ENCODE measurements around the gene LPAR3. TPM values are rescaled to one million over a fixed set of nuclear protein-coding genes. Genes with fewer than 3 reads are reported as not detected.
A peak's percentile ranks its signal among the peaks of the same experiment; 100 is the strongest.

LPAR3 gene
- total RNA-seq, 1 experiment from 2014 or later, result 9.8 TPM

DNA sequence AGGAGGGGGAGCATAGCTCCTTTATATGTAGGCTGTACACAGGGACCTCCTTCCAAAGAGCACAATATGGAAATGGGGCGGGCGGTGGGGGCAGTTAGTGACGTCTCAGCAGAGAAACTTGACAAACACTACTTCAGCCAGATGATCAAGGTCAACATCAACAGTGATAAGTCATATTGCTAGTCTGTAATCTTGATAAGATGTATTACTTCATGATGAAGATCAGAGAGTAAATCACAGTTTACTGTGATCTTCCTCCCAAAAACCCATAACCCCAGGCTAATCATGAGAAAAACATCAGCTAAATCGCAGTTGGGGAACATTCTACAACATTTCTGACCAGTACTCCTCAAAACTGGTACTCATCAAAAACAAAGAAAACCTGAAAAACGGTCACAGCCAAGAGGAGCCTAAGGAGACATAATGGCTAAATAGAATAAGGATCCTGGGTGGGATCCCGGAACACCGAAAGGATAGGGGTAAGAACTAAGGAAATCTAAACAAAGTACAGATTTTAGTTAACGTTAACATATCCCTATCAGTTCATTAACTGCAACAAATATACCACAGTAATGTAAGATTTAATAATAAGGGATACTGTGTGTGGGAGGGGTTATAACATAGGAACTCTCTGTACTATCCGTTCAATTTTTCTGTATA is 20.2 kb downstream of the LPAR3 start:
- CTCF ChIA-PET, result no interaction called here
- Histone ChIP-seq H3K9me2 (replicated peaks; ENCODE audit: low read length) (no peaks in the 10 kb centered on the region), H3K9ac (ENCODE audit: low read length) (no peak overlapping the region), H3K36me3 (ENCODE audit: low read depth, low read length) (no peaks in the 10 kb centered on the region), H3K9me3 (ENCODE audit: low read length) (no peaks in the 10 kb centered on the region), H3K27ac (ENCODE audit: low read length) (no peak overlapping the region), H3K4me1 (ENCODE audit: insufficient read depth, low read length) (peaks cover 5% of the 10 kb centered on the region; the same call in 1 of the 2 replicates), H3K4me2 (ENCODE audit: low read length) (no peak overlapping the region), H4K20me1 (ENCODE audit: low read length) (no peaks in the 10 kb centered on the region), H3K4me3 (ENCODE audit: low read length) (no peak overlapping the region), H3K27me3 (ENCODE audit: low read length) (no peaks in the 10 kb centered on the region), H3F3A (ENCODE audit: low read length, unreplicated experiment) (no peaks in the 10 kb centered on the region), H2AFZ (ENCODE audit: low read length) (no peak overlapping the region), H3K79me2 (ENCODE audit: low read length) (0 out of 2 replicates have a peak, but pooled peaks cover 10% of the 10 kb centered on the region)
- intact Hi-C loops (cut with micrococcal nuclease), result loop anchor here (1.0 kb wide), 1 partner anchor 37 kb away; no protein-coding TSS in a partner anchor
- TF ChIP-seq, protein P1, sequence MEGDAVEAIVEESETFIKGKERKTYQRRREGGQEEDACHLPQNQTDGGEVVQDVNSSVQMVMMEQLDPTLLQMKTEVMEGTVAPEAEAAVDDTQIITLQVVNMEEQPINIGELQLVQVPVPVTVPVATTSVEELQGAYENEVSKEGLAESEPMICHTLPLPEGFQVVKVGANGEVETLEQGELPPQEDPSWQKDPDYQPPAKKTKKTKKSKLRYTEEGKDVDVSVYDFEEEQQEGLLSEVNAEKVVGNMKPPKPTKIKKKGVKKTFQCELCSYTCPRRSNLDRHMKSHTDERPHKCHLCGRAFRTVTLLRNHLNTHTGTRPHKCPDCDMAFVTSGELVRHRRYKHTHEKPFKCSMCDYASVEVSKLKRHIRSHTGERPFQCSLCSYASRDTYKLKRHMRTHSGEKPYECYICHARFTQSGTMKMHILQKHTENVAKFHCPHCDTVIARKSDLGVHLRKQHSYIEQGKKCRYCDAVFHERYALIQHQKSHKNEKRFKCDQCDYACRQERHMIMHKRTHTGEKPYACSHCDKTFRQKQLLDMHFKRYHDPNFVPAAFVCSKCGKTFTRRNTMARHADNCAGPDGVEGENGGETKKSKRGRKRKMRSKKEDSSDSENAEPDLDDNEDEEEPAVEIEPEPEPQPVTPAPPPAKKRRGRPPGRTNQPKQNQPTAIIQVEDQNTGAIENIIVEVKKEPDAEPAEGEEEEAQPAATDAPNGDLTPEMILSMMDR (conservative IDR thresholded peaks at IDR 0.05; ENCODE audit: low read depth, low read length), result no peak
- TF ChIP-seq EZH2phosphoT487 (IDR thresholded peaks at IDR 0.05; ENCODE audit: borderline replicate concordance, low read length) (no peak), EZH2 (IDR thresholded peaks at IDR 0.05; ENCODE audit: low read length, unreplicated experiment) (no peak)
- no TSS peak for BruUV-seq (replicated peaks)
- DNase-seq, result no peak
- POLR2A ChIA-PET (ENCODE audit: unreplicated experiment), result no interaction called here
- ATAC-seq, result peak; percentile 44; the same call in 1 of the 2 replicates

DNA sequence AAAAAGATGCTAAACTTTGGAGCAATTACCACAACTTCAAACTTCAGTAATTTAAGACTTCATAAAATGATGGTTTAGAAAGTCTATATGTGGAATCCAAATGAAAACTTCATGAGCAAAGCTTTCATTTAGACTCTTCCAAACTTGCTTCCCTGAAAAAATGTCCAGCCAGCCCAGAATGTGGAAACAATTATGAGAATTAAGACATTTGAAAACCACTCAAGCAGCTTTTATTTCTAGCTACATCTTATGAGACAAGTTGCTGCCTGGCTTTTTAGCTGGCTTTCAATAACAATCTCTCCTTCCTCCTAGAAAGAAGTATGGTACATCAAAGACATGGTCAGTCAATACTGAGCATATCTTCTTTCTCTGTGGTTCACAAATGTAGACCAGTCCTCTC is 21.8 kb downstream of the LPAR3 start:
- Histone ChIP-seq H3K4me1 (ENCODE audit: insufficient read depth, low read length) (no peaks in the 10 kb centered on the region; the same call in 1 of the 2 replicates), H3K4me2 (ENCODE audit: low read length) (no peak overlapping the region), H3K27ac (ENCODE audit: low read length) (no peak overlapping the region), H4K20me1 (ENCODE audit: low read length) (no peaks in the 10 kb centered on the region), H2AFZ (ENCODE audit: low read length) (no peak overlapping the region), H3K9ac (ENCODE audit: low read length) (no peak overlapping the region), H3K36me3 (ENCODE audit: low read depth, low read length) (no peaks in the 10 kb centered on the region), H3K4me3 (ENCODE audit: low read length) (no peak overlapping the region), H3F3A (ENCODE audit: low read length, unreplicated experiment) (no peaks in the 10 kb centered on the region), H3K27me3 (ENCODE audit: low read length) (no peaks in the 10 kb centered on the region), H3K79me2 (ENCODE audit: low read length) (0 out of 2 replicates have a peak, but pooled peaks cover 10% of the 10 kb centered on the region), H3K9me2 (replicated peaks; ENCODE audit: low read length) (no peaks in the 10 kb centered on the region), H3K9me3 (ENCODE audit: low read length) (no peaks in the 10 kb centered on the region)
- TF ChIP-seq, protein P1 (conservative IDR thresholded peaks at IDR 0.05; ENCODE audit: low read depth, low read length), result no peak
- no peak for TF ChIP-seq EZH2 (IDR thresholded peaks at IDR 0.05; ENCODE audit: low read length, unreplicated experiment)
- no peak for TF ChIP-seq EZH2phosphoT487 (IDR thresholded peaks at IDR 0.05; ENCODE audit: borderline replicate concordance, low read length)
- no peak for DNase-seq
- ChIA-PET POLR2A (ENCODE audit: unreplicated experiment) (no interaction called here), CTCF (no interaction called here)
- no peak for ATAC-seq
- no TSS peak for BruUV-seq (replicated peaks)
- intact Hi-C loops (cut with micrococcal nuclease), result no loop called here

DNA sequence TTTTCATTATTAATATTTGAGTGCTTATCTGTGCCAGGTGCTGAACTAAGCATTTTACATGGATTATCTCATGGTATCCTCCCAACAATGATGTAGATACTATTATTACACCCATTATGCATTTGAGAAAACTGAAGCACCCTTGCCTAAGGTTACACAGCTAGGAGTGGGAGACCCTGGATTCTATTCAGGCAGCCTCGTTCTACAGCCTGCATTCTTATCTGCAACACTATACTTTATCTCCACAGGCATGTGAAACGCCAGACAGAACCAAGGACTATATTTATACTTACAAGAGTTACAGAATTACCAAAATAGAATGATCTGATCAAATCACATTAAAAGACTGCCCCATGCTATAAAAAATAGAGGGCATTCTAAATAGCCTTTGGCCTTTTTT is 22.4 kb downstream of the LPAR3 start:
- no peak overlapping the region for H3K27ac ChIP-seq (ENCODE audit: low read length)
- no peak overlapping the region for H3K9ac ChIP-seq (ENCODE audit: low read length)
- ChIA-PET POLR2A (ENCODE audit: unreplicated experiment) (no interaction called here), CTCF (no interaction called here)
- intact Hi-C loops (cut with micrococcal nuclease), result no loop called here
- TF ChIP-seq EZH2 (IDR thresholded peaks at IDR 0.05; ENCODE audit: low read length, unreplicated experiment), result no peak
- TF ChIP-seq, protein P1 (conservative IDR thresholded peaks at IDR 0.05; ENCODE audit: low read depth, low read length), result no peak
- H4K20me1 ChIP-seq (ENCODE audit: low read length), result no peaks in the 10 kb centered on the region
- H3F3A ChIP-seq (ENCODE audit: low read length, unreplicated experiment), result no peaks in the 10 kb centered on the region
- H3K27me3 ChIP-seq (ENCODE audit: low read length), result no peaks in the 10 kb centered on the region
- H3K79me2 ChIP-seq (ENCODE audit: low read length), result 0 out of 2 replicates have a peak, but pooled peaks cover 10% of the 10 kb centered on the region
- no peak overlapping the region for H3K4me3 ChIP-seq (ENCODE audit: low read length)
- no peaks in the 10 kb centered on the region; the same call in 1 of the 2 replicates for H3K4me1 ChIP-seq (ENCODE audit: insufficient read depth, low read length)
- H2AFZ ChIP-seq (ENCODE audit: low read length), result no peak overlapping the region
- no peaks in the 10 kb centered on the region for H3K36me3 ChIP-seq (ENCODE audit: low read depth, low read length)
- ATAC-seq, result no peak
- no peaks in the 10 kb centered on the region for H3K9me3 ChIP-seq (ENCODE audit: low read length)
- DNase-seq, result no peak
- BruUV-seq (replicated peaks), result no TSS peak
- H3K9me2 ChIP-seq (replicated peaks; ENCODE audit: low read length), result no peaks in the 10 kb centered on the region
- no peak overlapping the region for H3K4me2 ChIP-seq (ENCODE audit: low read length)

Measured in PC-3 (cell line).